Measurements from ENCODE around the gene MRPL51. TPM values are rescaled to one million over a fixed set of nuclear protein-coding genes. Genes with fewer than 3 reads are reported as not detected.
A peak's percentile ranks its signal among the peaks of the same experiment; 100 is the strongest.

Gene MRPL51
- total and polyA plus RNA-seq, 10 of the 15 experiments (the other 5 are each of a cell fraction or from before 2014, with no cell fraction given): 137 to 1,202 (median 267) TPM

- TF ChIP-seq, protein P1, sequence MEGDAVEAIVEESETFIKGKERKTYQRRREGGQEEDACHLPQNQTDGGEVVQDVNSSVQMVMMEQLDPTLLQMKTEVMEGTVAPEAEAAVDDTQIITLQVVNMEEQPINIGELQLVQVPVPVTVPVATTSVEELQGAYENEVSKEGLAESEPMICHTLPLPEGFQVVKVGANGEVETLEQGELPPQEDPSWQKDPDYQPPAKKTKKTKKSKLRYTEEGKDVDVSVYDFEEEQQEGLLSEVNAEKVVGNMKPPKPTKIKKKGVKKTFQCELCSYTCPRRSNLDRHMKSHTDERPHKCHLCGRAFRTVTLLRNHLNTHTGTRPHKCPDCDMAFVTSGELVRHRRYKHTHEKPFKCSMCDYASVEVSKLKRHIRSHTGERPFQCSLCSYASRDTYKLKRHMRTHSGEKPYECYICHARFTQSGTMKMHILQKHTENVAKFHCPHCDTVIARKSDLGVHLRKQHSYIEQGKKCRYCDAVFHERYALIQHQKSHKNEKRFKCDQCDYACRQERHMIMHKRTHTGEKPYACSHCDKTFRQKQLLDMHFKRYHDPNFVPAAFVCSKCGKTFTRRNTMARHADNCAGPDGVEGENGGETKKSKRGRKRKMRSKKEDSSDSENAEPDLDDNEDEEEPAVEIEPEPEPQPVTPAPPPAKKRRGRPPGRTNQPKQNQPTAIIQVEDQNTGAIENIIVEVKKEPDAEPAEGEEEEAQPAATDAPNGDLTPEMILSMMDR (IDR thresholded peaks at IDR 0.05 in 2 of 3, conservative IDR thresholded peaks at IDR 0.05 in 1 of 3; ENCODE audit: control insufficient read depth in 2 of 3, extremely low read depth in 1 of 3, insufficient read depth in 1 of 3, low read depth in 3 of 3, low read length in 3 of 3): no peak
- TF ChIP-seq SMAD5 (IDR thresholded peaks at IDR 0.05; ENCODE audit: low read depth) (peak; percentile 64), CHD2 (IDR thresholded peaks at IDR 0.05; ENCODE audit: borderline replicate concordance, low read depth, low read length) (peak; percentile 19; the same call in 1 of the 2 replicates), POU2F2 (IDR thresholded peaks at IDR 0.05; ENCODE audit: borderline replicate concordance, low read depth, low read length) (0 out of 3 replicates have a peak, but pooled peaks have one; percentile 26), YBX1 (IDR thresholded peaks at IDR 0.05) (no peak), HCFC1 (IDR thresholded peaks at IDR 0.05; ENCODE audit: low read length) (no peak), POLR2A (IDR thresholded peaks at IDR 0.05; ENCODE audit: low read depth, low read length) (peak; percentile 56), ZBED1 (IDR thresholded peaks at IDR 0.05; ENCODE audit: borderline replicate concordance) (peak; percentile 54; the same call in 1 of the 2 replicates), ZNF687 (IDR thresholded peaks at IDR 0.05) (peak; percentile 25), HDGF (IDR thresholded peaks at IDR 0.05) (peak; percentile 62; the same call in 1 of the 2 replicates), CBX5 (IDR thresholded peaks at IDR 0.05; ENCODE audit: low read depth) (no peak), ZNF274 (IDR thresholded peaks at IDR 0.05; ENCODE audit: insufficient read depth, insufficient read length) (no peak), CBFB (IDR thresholded peaks at IDR 0.05; ENCODE audit: low read depth) (peak; percentile 44; the same call in 1 of the 2 replicates), BACH1 (IDR thresholded peaks at IDR 0.05; ENCODE audit: borderline replicate concordance) (no peak), TAF1 (IDR thresholded peaks at IDR 0.05; ENCODE audit: borderline replicate concordance, low read depth, low read length) (peak; percentile 49; the same call in 1 of the 2 replicates), HDAC2 (IDR thresholded peaks at IDR 0.05) (no peak), EED (IDR thresholded peaks at IDR 0.05; ENCODE audit: low read depth) (peak; percentile 14; the same call in 1 of the 2 replicates), TCF3 (IDR thresholded peaks at IDR 0.05; ENCODE audit: borderline replicate concordance, insufficient read depth, low read depth, low read length) (0 out of 2 replicates have a peak, but pooled peaks have one; percentile 41)
- TF ChIP-seq, protein P2, sequence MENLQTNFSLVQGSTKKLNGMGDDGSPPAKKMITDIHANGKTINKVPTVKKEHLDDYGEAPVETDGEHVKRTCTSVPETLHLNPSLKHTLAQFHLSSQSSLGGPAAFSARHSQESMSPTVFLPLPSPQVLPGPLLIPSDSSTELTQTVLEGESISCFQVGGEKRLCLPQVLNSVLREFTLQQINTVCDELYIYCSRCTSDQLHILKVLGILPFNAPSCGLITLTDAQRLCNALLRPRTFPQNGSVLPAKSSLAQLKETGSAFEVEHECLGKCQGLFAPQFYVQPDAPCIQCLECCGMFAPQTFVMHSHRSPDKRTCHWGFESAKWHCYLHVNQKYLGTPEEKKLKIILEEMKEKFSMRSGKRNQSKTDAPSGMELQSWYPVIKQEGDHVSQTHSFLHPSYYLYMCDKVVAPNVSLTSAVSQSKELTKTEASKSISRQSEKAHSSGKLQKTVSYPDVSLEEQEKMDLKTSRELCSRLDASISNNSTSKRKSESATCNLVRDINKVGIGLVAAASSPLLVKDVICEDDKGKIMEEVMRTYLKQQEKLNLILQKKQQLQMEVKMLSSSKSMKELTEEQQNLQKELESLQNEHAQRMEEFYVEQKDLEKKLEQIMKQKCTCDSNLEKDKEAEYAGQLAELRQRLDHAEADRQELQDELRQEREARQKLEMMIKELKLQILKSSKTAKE (IDR thresholded peaks at IDR 0.05; ENCODE audit: low read depth, poor library complexity, severe bottlenecking): no peak
- TF ChIP-seq, protein P3, sequence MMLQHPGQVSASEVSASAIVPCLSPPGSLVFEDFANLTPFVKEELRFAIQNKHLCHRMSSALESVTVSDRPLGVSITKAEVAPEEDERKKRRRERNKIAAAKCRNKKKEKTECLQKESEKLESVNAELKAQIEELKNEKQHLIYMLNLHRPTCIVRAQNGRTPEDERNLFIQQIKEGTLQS (IDR thresholded peaks at IDR 0.05; ENCODE audit: borderline replicate concordance, extremely low read depth, low read depth, low read length): no peak
These were observed 48.1 kb downstream of the MRPL51 start, which contains the start of gene CD27 (continued) for GRCh38 chr12:6444704-6445688.

Measured in GM12878 (cell line).